T-cell (primary cell): ENCODE results near the gene VPS36. TPM values are rescaled to one million over a fixed set of nuclear protein-coding genes. Genes with fewer than 3 reads are reported as not detected.

Source experiments
- ATAC-seq, 4 experiments: fragments of 200-7000 bp in 3 of 4; fragments of 150-1000 bp in 1 of 4; cut with Tn5 transposase; replicated peaks in 1 of 4; 1 replicate in 3 of 4; 2 replicates in 1 of 4; pipeline ENCODE4 v1.10.0; 2021; ENCODE audit warnings: moderate library complexity in 3 of 4, mild to moderate bottlenecking in 2 of 4, moderate number of reproducible peaks in 1 of 4
- CTCF ChIA-PET, 2 donors: fragments of 300-600 bp; sonication (Branson Sonifier 250); formaldehyde crosslinking; loops; one replicate each; lab custom pipeline; 2022; ENCODE audit warnings: antibody characterized with exemption in 2 of 2; lab: Charles Lee
- POLR2A ChIA-PET, 2 donors: fragments of 300-600 bp; sonication (Branson Sonifier 250); formaldehyde crosslinking; loops; one replicate each; lab custom pipeline; 2022; ENCODE audit warnings: antibody characterized with exemption in 2 of 2; lab: Charles Lee
- DNase-seq, 35 experiments: peaks; one replicate each; pipeline versions ENCODE4 v3.0.0 to v3.0.0-alpha.2; 2013 to 2023
- H3K27ac ChIP-seq: one replicate; pipeline ENCODE4 v1.5.1; 2013; ENCODE audit warnings: low read length
- H3K27me3 ChIP-seq, 2 experiments: replicated peaks in 1 of 2; 1 replicate in 1 of 2; 2 replicates in 1 of 2; pipeline versions ENCODE4 v1.6.1 to v1.7.0; 2013; ENCODE audit warnings: low read length in 1 of 2, mixed read lengths in 1 of 2; ENCODE audit not compliant: control insufficient read depth in 2 of 2, insufficient read depth in 2 of 2; ENCODE audit errors: extremely low read depth in 1 of 2
- H3K36me3 ChIP-seq, 2 donors: 1 replicate in 1 of 2; 2 replicates in 1 of 2; pipeline versions ENCODE4 v1.6.1 to v1.7.0; 2013; ENCODE audit warnings: low read length in 1 of 2; ENCODE audit not compliant: control insufficient read depth in 2 of 2, insufficient read depth in 1 of 2; ENCODE audit errors: extremely low read depth in 1 of 2
- H3K4me1 ChIP-seq, 2 experiments: 1 replicate in 1 of 2; 2 replicates in 1 of 2; pipeline versions ENCODE4 v1.6.1 to v1.7.0; 2013; ENCODE audit warnings: low read length in 2 of 2, mixed read lengths in 1 of 2; ENCODE audit not compliant: insufficient read depth in 2 of 2, control insufficient read depth in 1 of 2; ENCODE audit errors: extremely low read depth in 1 of 2
- H3K4me3 ChIP-seq, 2 donors: 1 replicate in 1 of 2; 2 replicates in 1 of 2; pipeline versions ENCODE4 v1.5.1 to v1.7.0; 2013; ENCODE audit warnings: mild to moderate bottlenecking in 2 of 2, low read length in 1 of 2, moderate library complexity in 1 of 2; ENCODE audit not compliant: control insufficient read depth in 1 of 2; ENCODE audit errors: extremely low read depth in 1 of 2
- H3K9me3 ChIP-seq: 2 replicates; pipeline ENCODE4 v1.7.0; 2013
- H3K27ac Mint-ChIP-seq, 2 donors: one replicate each; pipeline ENCODE4 v1.8.0; 2020 to 2021; ENCODE audit warnings: mild to moderate bottlenecking in 2 of 2, mixed read lengths in 2 of 2
- H3K27me3 Mint-ChIP-seq, 2 donors: one replicate each; pipeline ENCODE4 v1.8.0; 2021 to 2022; ENCODE audit warnings: mixed read lengths in 2 of 2
- H3K36me3 Mint-ChIP-seq: one replicate; pipeline ENCODE4 v1.8.0; 2021; ENCODE audit warnings: mixed read lengths
- H3K4me1 Mint-ChIP-seq, 3 donors: one replicate each; pipeline ENCODE4 v1.8.0; 2020 to 2022; ENCODE audit warnings: mixed read lengths in 3 of 3, mild to moderate bottlenecking in 1 of 3
- H3K4me3 Mint-ChIP-seq, 3 donors: one replicate each; pipeline ENCODE4 v1.8.0; 2020 to 2022; ENCODE audit warnings: mild to moderate bottlenecking in 3 of 3, mixed read lengths in 3 of 3, moderate library complexity in 3 of 3
- H3K9me3 Mint-ChIP-seq, 3 donors: one replicate each; pipeline ENCODE4 v1.8.0; 2020 to 2022; ENCODE audit warnings: mixed read lengths in 3 of 3
- WGBS: methylation state at CpG from one replicate; pipeline ENCODE4 v1.1.5; 2013; ENCODE audit warnings: missing lambda C conversion rate; ENCODE audit not compliant: insufficient coverage; 5-methylcytosine and 5-hydroxymethylcytosine counted together
- total RNA-seq, 35 experiments: library from RNA in 6 of 35; stranded (reverse) in 6 of 35; fragments of 120-200 nt in 1 of 35; gene quantifications; one replicate each; pipeline versions ENCODE4 v1.2.1 to v1.2.4 and lab custom pipeline; 2013 to 2026

The VPS36 gene
- total RNA-seq, 5 donors from 2014 or later (not counting 1 experiment from before 2014, with no cell fraction given): 43.3 to 53.7 (median 49.2) TPM

- Histone ChIP-seq H3K27ac (peak overlapping the region; percentile 59), H3K4me1 (peaks cover 17 to 25% of the 10 kb centered on the region in 2 experiments), H3K4me3 (peak overlapping the region; percentile 81 to 96), H3K27me3 (no peaks in the 10 kb centered on the region), H3K36me3 (peaks cover 2 to 3% of the 10 kb centered on the region in 2 donors), H3K9me3 (no peaks in the 10 kb centered on the region)
- Mint-ChIP-seq H3K9me3 (no peaks in the 10 kb centered on the region), H3K27me3 (no peaks in the 10 kb centered on the region), H3K4me1 (peaks cover 40 to 42% (median 42%) of the 10 kb centered on the region in 3 donors), H3K36me3 (no peaks in the 10 kb centered on the region), H3K27ac (peak overlapping the region; percentile 81 to 88), H3K4me3 (peak overlapping the region; percentile 89 to 91 (median 90))
- DNase-seq: peak in 1 of 35 experiments; percentile 17
- 0% methylated on average over 7 of the region's 10 CpGs for WGBS
- POLR2A ChIA-PET: no interaction called here
- ATAC-seq: no peak
- CTCF ChIA-PET: interaction anchor here in 1 of 2 donors (0.6 to 1.6 kb wide), 5 partner anchors 10 to 636 kb away, joined by 3 to 7 read pairs (median 4); partner anchors contain the start of genes ALG11 and SUGT1
Measured at GRCh38 chr13:52449331-52450011, 963 bp downstream of the VPS36 start.

- DNase-seq (no peak), ATAC-seq (no peak)
- H3K4me1 Mint-ChIP-seq: peaks cover 32 to 39% (median 37%) of the 10 kb centered on the region in 3 donors
- WGBS: no CpG with 5 or more reads among the region's 5 CpGs
- H3K27ac Mint-ChIP-seq: peak overlapping the region in 1 of 2 donors; percentile 61
- ChIA-PET POLR2A (interaction anchor here in 1 of 2 donors (0.5 to 0.6 kb wide), 2 partner anchors 16 to 36 kb away, joined by 3 to 8 read pairs; no protein-coding TSS in a partner anchor), CTCF (interaction anchor here (0.6 to 1.8 kb wide), 2 partner anchors 9 to 12 kb away, joined by 5 to 11 read pairs; no protein-coding TSS in a partner anchor)
- H3K27me3 Mint-ChIP-seq: no peaks in the 10 kb centered on the region
- H3K36me3 Mint-ChIP-seq: no peaks in the 10 kb centered on the region
- peak overlapping the region in 1 of 3 donors; percentile 89 for H3K4me3 Mint-ChIP-seq
- Histone ChIP-seq H3K4me1 (peaks cover 13 to 21% of the 10 kb centered on the region in 2 experiments), H3K4me3 (no peak overlapping the region), H3K36me3 (peaks cover 2 to 3% of the 10 kb centered on the region in 2 donors), H3K9me3 (no peaks in the 10 kb centered on the region), H3K27ac (no peak overlapping the region), H3K27me3 (no peaks in the 10 kb centered on the region)
- no peaks in the 10 kb centered on the region for H3K9me3 Mint-ChIP-seq
Measured at GRCh38 chr13:52447815-52448552, 2.5 kb downstream of the VPS36 start.

GRCh38 chr13:52447354-52447753 is 3.1 kb downstream of the VPS36 start:
- Histone ChIP-seq H3K4me3 (no peak overlapping the region), H3K4me1 (peaks cover 13 to 21% of the 10 kb centered on the region in 2 experiments), H3K36me3 (peaks cover 2 to 3% of the 10 kb centered on the region in 2 donors), H3K27me3 (no peaks in the 10 kb centered on the region), H3K27ac (no peak overlapping the region), H3K9me3 (no peaks in the 10 kb centered on the region)
- no peaks in the 10 kb centered on the region for H3K27me3 Mint-ChIP-seq
- H3K36me3 Mint-ChIP-seq: peaks cover 4% of the 10 kb centered on the region
- H3K4me1 Mint-ChIP-seq: peaks cover 37 to 42% (median 39%) of the 10 kb centered on the region in 3 donors
- peak overlapping the region in 1 of 2 donors; percentile 61 for H3K27ac Mint-ChIP-seq
- ChIA-PET POLR2A (interaction anchor here in 1 of 2 donors (0.5 to 0.6 kb wide), 3 partner anchors 16 to 35 kb away, joined by 3 to 8 read pairs (median 4); no protein-coding TSS in a partner anchor), CTCF (interaction anchor here (0.7 to 1.8 kb wide), 3 partner anchors 9 to 614 kb away, joined by 4 to 11 read pairs (median 7); no protein-coding TSS in a partner anchor)
- DNase-seq (no peak), ATAC-seq (no peak)
- 50% methylated on average over 1 of the region's 2 CpGs for WGBS
- H3K4me3 Mint-ChIP-seq: no peak overlapping the region
- no peaks in the 10 kb centered on the region for H3K9me3 Mint-ChIP-seq

GRCh38 chr13:52446265-52446664 is 4.2 kb downstream of the VPS36 start:
- H3K27me3 ChIP-seq: no peaks in the 10 kb centered on the region
- H3K9me3 ChIP-seq: no peaks in the 10 kb centered on the region
- Mint-ChIP-seq H3K4me3 (no peak overlapping the region), H3K4me1 (peaks cover 37 to 42% (median 39%) of the 10 kb centered on the region in 3 donors), H3K9me3 (no peaks in the 10 kb centered on the region), H3K36me3 (peaks cover 4% of the 10 kb centered on the region), H3K27ac (no peak overlapping the region), H3K27me3 (no peaks in the 10 kb centered on the region)
- no peak for DNase-seq
- ChIA-PET CTCF (no interaction called here), POLR2A (no interaction called here)
- peaks cover 13 to 21% of the 10 kb centered on the region in 2 experiments for H3K4me1 ChIP-seq
- no peak overlapping the region for H3K4me3 ChIP-seq
- H3K36me3 ChIP-seq: peaks cover 3 to 10% of the 10 kb centered on the region in 2 donors
- H3K27ac ChIP-seq: no peak overlapping the region
- no peak for ATAC-seq
- no CpG with 5 or more reads among the region's 1 CpG for WGBS

- POLR2A ChIA-PET: no interaction called here
- no peak overlapping the region for H3K27ac Mint-ChIP-seq
- no CpG with 5 or more reads among the region's 2 CpGs for WGBS
- Histone ChIP-seq H3K27ac (no peak overlapping the region), H3K4me1 (no peaks in the 10 kb centered on the region), H3K27me3 (no peaks in the 10 kb centered on the region), H3K36me3 (peaks cover 0 to 44% of the 10 kb centered on the region in 2 donors), H3K4me3 (no peak overlapping the region), H3K9me3 (no peaks in the 10 kb centered on the region)
- H3K4me1 Mint-ChIP-seq: peaks cover 0 to 2% (median 0%) of the 10 kb centered on the region in 3 donors
- ATAC-seq: no peak
- no peak for DNase-seq
- H3K9me3 Mint-ChIP-seq: no peaks in the 10 kb centered on the region
- peaks cover 60% of the 10 kb centered on the region for H3K36me3 Mint-ChIP-seq
- CTCF ChIA-PET: interaction anchor here (0.5 to 0.7 kb wide), 2 partner anchors 18 to 588 kb away, joined by 3 read pairs; partner anchors contain the start of gene VPS36 (in 1 of the 2)
- H3K27me3 Mint-ChIP-seq: no peaks in the 10 kb centered on the region
- no peak overlapping the region for H3K4me3 Mint-ChIP-seq
Measured at GRCh38 chr13:52432456-52432855, 18.0 kb downstream of the VPS36 start.

GRCh38 chr13:52428295-52428694 is 22.1 kb downstream of the VPS36 start:
- Mint-ChIP-seq H3K27me3 (no peaks in the 10 kb centered on the region), H3K9me3 (no peaks in the 10 kb centered on the region), H3K27ac (no peak overlapping the region), H3K4me3 (no peak overlapping the region), H3K4me1 (no peaks in the 10 kb centered on the region), H3K36me3 (peaks cover 54% of the 10 kb centered on the region)
- ChIA-PET CTCF (no interaction called here), POLR2A (interaction anchor here (0.6 to 0.7 kb wide), 2 partner anchors 281 to 1367 kb away, joined by 3 read pairs; no protein-coding TSS in a partner anchor)
- Histone ChIP-seq H3K36me3 (peaks cover 0 to 34% of the 10 kb centered on the region in 2 donors), H3K27ac (no peak overlapping the region), H3K9me3 (no peaks in the 10 kb centered on the region), H3K4me3 (no peak overlapping the region), H3K4me1 (no peaks in the 10 kb centered on the region), H3K27me3 (no peaks in the 10 kb centered on the region)
- DNase-seq (no peak), ATAC-seq (no peak)
- 100% methylated on average over 1 of the region's 2 CpGs for WGBS
